ENCODE measurements around the gene CDH22. TPM values are rescaled to one million over a fixed set of nuclear protein-coding genes. Genes with fewer than 3 reads are reported as not detected.

CDH22 gene
- total and polyA plus RNA-seq, 11 donors = 0.03 to 0.90 (median 0.48) TPM

GRCh38 chr20:46346770-46347169 is 38.5 kb upstream of the CDH22 start:
- DNase-seq (no peak), ATAC-seq (no peak)
- Histone ChIP-seq H3K4me3 (no peak overlapping the region), H3K27ac (no peak overlapping the region), H3K36me3 (peaks cover 0 to 31% (median 23%) of the 10 kb centered on the region in 9 donors), H3K4me1 (peaks cover 0 to 33% (median 13%) of the 10 kb centered on the region in 12 donors), H3K27me3 (peaks cover 0 to 18% (median 6%) of the 10 kb centered on the region in 9 donors), H3K9me3 (no peaks in the 10 kb centered on the region)
- intact Hi-C loops (cut with DNase I) = loop anchor here in 4 of 10 donors (5.0 to 10.0 kb wide), 2 partner anchors 214 to 322 kb away; partner anchors contain the start of gene SLC12A5 (in 3 of the 4)
- TF ChIP-seq POLR2A (IDR thresholded peaks at IDR 0.05) = no peak
- TF ChIP-seq, protein P1, sequence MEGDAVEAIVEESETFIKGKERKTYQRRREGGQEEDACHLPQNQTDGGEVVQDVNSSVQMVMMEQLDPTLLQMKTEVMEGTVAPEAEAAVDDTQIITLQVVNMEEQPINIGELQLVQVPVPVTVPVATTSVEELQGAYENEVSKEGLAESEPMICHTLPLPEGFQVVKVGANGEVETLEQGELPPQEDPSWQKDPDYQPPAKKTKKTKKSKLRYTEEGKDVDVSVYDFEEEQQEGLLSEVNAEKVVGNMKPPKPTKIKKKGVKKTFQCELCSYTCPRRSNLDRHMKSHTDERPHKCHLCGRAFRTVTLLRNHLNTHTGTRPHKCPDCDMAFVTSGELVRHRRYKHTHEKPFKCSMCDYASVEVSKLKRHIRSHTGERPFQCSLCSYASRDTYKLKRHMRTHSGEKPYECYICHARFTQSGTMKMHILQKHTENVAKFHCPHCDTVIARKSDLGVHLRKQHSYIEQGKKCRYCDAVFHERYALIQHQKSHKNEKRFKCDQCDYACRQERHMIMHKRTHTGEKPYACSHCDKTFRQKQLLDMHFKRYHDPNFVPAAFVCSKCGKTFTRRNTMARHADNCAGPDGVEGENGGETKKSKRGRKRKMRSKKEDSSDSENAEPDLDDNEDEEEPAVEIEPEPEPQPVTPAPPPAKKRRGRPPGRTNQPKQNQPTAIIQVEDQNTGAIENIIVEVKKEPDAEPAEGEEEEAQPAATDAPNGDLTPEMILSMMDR (IDR thresholded peaks at IDR 0.05) = no peak
- WGBS, 4 donors = 74 to 81% (median 78%) methylated on average over 8 of the region's 8 CpGs

- 61 to 74% (median 66%) methylated on average over 8 of the region's 8 CpGs for WGBS, 4 donors
- Histone ChIP-seq H3K36me3 (peaks cover 0 to 10% (median 2%) of the 10 kb centered on the region in 9 donors), H3K27me3 (peaks cover 7 to 39% (median 21%) of the 10 kb centered on the region in 9 donors), H3K9me3 (no peaks in the 10 kb centered on the region), H3K4me3 (no peak overlapping the region), H3K27ac (no peak overlapping the region), H3K4me1 (peaks cover 0 to 27% (median 13%) of the 10 kb centered on the region in 12 donors)
- intact Hi-C loops (cut with DNase I) = loop anchor here in 4 of 10 donors (5.0 to 10.0 kb wide), 2 partner anchors 212 to 320 kb away; partner anchors contain the start of gene SLC12A5 (in 3 of the 4)
- TF ChIP-seq, protein P1 (IDR thresholded peaks at IDR 0.05) = no peak
- TF ChIP-seq POLR2A (IDR thresholded peaks at IDR 0.05) = no peak
- no peak for ATAC-seq
- DNase-seq = peak in 1 of 5 donors; percentile 5
Observed at GRCh38 chr20:46344488-46345162, 36.3 kb upstream of the CDH22 start.

GRCh38 chr20:46343975-46344357 is 35.7 kb upstream of the CDH22 start:
- intact Hi-C loops (cut with DNase I) = loop anchor here in 3 of 10 donors (10.0 kb wide), 1 partner anchor 319 kb away; the partner anchor contains the start of gene SLC12A5 (in 3 of the 3)
- WGBS, 4 donors = 32 to 49% (median 40%) methylated on average over 2 of the region's 2 CpGs
- ATAC-seq (no peak), DNase-seq (peak in 1 of 5 donors; percentile 25)
- Histone ChIP-seq H3K9me3 (no peaks in the 10 kb centered on the region), H3K4me1 (peaks cover 0 to 22% (median 11%) of the 10 kb centered on the region in 12 donors), H3K4me3 (no peak overlapping the region), H3K27ac (no peak overlapping the region), H3K27me3 (peaks cover 7 to 46% (median 22%) of the 10 kb centered on the region in 9 donors), H3K36me3 (peaks cover 0 to 6% (median 0%) of the 10 kb centered on the region in 9 donors)
- no peak for TF ChIP-seq POLR2A (IDR thresholded peaks at IDR 0.05)
- TF ChIP-seq, protein P1 (IDR thresholded peaks at IDR 0.05) = no peak

DNA sequence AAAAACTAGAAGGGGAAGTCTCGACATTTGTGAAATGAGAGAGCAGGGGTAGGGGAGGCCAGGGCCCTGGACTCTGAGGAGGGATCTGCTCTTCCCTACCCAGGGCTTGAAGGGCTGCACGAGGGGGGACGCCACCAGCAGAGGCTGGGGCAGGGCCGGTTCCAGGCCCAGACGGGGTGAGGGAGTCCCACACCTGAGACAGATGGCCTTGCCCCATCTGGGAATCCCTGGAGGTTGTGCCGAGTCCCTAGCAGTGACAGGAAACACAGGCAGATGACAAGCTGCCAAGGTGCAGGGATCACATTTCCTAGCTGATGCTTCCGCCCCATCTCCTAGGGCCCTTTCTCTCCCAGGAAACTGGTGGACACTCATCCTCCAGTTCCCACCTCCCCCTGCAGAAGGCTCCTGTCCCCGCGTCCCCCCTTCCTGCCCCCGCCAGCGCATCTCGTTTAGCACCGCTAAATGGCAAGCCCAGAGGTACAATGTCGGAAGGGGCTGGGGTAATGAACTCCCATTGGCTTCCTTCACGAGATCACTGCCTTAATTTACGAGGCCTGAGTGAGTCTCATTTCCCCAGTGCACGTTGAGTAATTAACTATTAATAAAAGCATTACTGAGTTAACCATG is 35.2 kb upstream of the CDH22 start:
- DNase-seq (peak in 1 of 5 donors; percentile 35), ATAC-seq (no peak)
- H3K4me3 ChIP-seq = no peak overlapping the region
- H3K4me1 ChIP-seq = peaks cover 0 to 17% (median 8%) of the 10 kb centered on the region in 12 donors
- H3K36me3 ChIP-seq = peaks cover 0 to 6% (median 0%) of the 10 kb centered on the region in 9 donors
- WGBS, 4 donors = 4 to 7% (median 6%) methylated on average over 16 to 17 of the region's 17 CpGs
- TF ChIP-seq POLR2A (IDR thresholded peaks at IDR 0.05) = no peak
- TF ChIP-seq, protein P1 (IDR thresholded peaks at IDR 0.05) = no peak
- peaks cover 7 to 51% (median 22%) of the 10 kb centered on the region in 9 donors for H3K27me3 ChIP-seq
- H3K9me3 ChIP-seq = no peaks in the 10 kb centered on the region
- intact Hi-C loops (cut with DNase I) = loop anchor here in 3 of 10 donors (10.0 kb wide), 1 partner anchor 319 kb away; the partner anchor contains the start of gene SLC12A5 (in 3 of the 3)
- no peak overlapping the region for H3K27ac ChIP-seq
